ENCODE results near the gene CXCL12. TPM values are rescaled to one million over a fixed set of nuclear protein-coding genes. Genes with fewer than 3 reads are reported as not detected.

The CXCL12 gene
- total RNA-seq, 1 donor from 2014 or later = 23.7 TPM

GRCh38 chr10:44383749-44384600 is 922 bp downstream of the CXCL12 start:
- H3K4me3 Mint-ChIP-seq (ENCODE audit: unreplicated experiment) = peak overlapping the region; percentile 83
- H3K4me1 Mint-ChIP-seq (ENCODE audit: low read depth, unreplicated experiment) = peaks cover 3% of the 10 kb centered on the region
- H2AFZ ChIP-seq (ENCODE audit: low read depth, low read length) = peak overlapping the region; percentile 78
- peak overlapping the region; percentile 61 for H3K4me3 ChIP-seq (ENCODE audit: insufficient read depth, low read depth, low read length)
- H3K79me2 ChIP-seq (ENCODE audit: insufficient read depth, low read length) = peaks cover 36% of the 10 kb centered on the region
- H3K36me3 Mint-ChIP-seq (ENCODE audit: low read depth, unreplicated experiment) = no peaks in the 10 kb centered on the region
- H3K9me3 ChIP-seq (ENCODE audit: insufficient read depth, low read depth, low read length) = no peaks in the 10 kb centered on the region
- peaks cover 2% of the 10 kb centered on the region for H3K36me3 ChIP-seq (ENCODE audit: insufficient read depth, low read length)
- no peak overlapping the region for H3K27ac Mint-ChIP-seq (ENCODE audit: unreplicated experiment)
- peaks cover 4% of the 10 kb centered on the region for H3K27me3 ChIP-seq (ENCODE audit: insufficient read depth, low read length)
- DNase-seq (ENCODE audit: low read depth) = no peak
- H3K4me2 ChIP-seq (ENCODE audit: low read length) = peak overlapping the region; percentile 90
- no peak overlapping the region for H3K27ac ChIP-seq (ENCODE audit: low read depth, low read length)
- H3K9ac ChIP-seq (ENCODE audit: low read length) = peak overlapping the region; percentile 63
- peaks cover 22% of the 10 kb centered on the region for H3K4me1 ChIP-seq (ENCODE audit: insufficient read depth, low read length)
- TF ChIP-seq EZH2 (IDR thresholded peaks at IDR 0.05; ENCODE audit: insufficient read depth, low read length) = no peak
- TF ChIP-seq CTCF (IDR thresholded peaks at IDR 0.05; ENCODE audit: insufficient read depth, low read depth, low read length) = no peak
- H3K9me3 Mint-ChIP-seq (ENCODE audit: unreplicated experiment) = no peaks in the 10 kb centered on the region
- H4K20me1 ChIP-seq (ENCODE audit: insufficient read depth, low read length) = peaks cover 45% of the 10 kb centered on the region
- peaks cover 47% of the 10 kb centered on the region for H3K27me3 Mint-ChIP-seq (ENCODE audit: low read depth, unreplicated experiment)
- FAIRE-seq = no peak

- no peak overlapping the region for H3K27ac ChIP-seq (ENCODE audit: low read depth, low read length)
- Mint-ChIP-seq H3K36me3 (ENCODE audit: low read depth, unreplicated experiment) (peaks cover 5% of the 10 kb centered on the region), H3K9me3 (ENCODE audit: unreplicated experiment) (no peaks in the 10 kb centered on the region), H3K4me3 (ENCODE audit: unreplicated experiment) (peak overlapping the region; percentile 83), H3K4me1 (ENCODE audit: low read depth, unreplicated experiment) (peaks cover 3% of the 10 kb centered on the region), H3K27me3 (ENCODE audit: low read depth, unreplicated experiment) (peaks cover 53% of the 10 kb centered on the region), H3K27ac (ENCODE audit: unreplicated experiment) (no peak overlapping the region)
- peak overlapping the region; percentile 63 for H3K9ac ChIP-seq (ENCODE audit: low read length)
- H3K4me3 ChIP-seq (ENCODE audit: insufficient read depth, low read depth, low read length) = peak overlapping the region; percentile 61
- no peaks in the 10 kb centered on the region for H3K9me3 ChIP-seq (ENCODE audit: insufficient read depth, low read depth, low read length)
- no peak for FAIRE-seq
- peaks cover 4% of the 10 kb centered on the region for H3K27me3 ChIP-seq (ENCODE audit: insufficient read depth, low read length)
- no peak for DNase-seq (ENCODE audit: low read depth)
- H3K4me1 ChIP-seq (ENCODE audit: insufficient read depth, low read length) = peaks cover 22% of the 10 kb centered on the region
- H2AFZ ChIP-seq (ENCODE audit: low read depth, low read length) = peak overlapping the region; percentile 78
- TF ChIP-seq CTCF (IDR thresholded peaks at IDR 0.05; ENCODE audit: insufficient read depth, low read depth, low read length) = no peak
- no peak for TF ChIP-seq EZH2 (IDR thresholded peaks at IDR 0.05; ENCODE audit: insufficient read depth, low read length)
- H3K79me2 ChIP-seq (ENCODE audit: insufficient read depth, low read length) = peaks cover 36% of the 10 kb centered on the region
- peaks cover 2% of the 10 kb centered on the region for H3K36me3 ChIP-seq (ENCODE audit: insufficient read depth, low read length)
- H3K4me2 ChIP-seq (ENCODE audit: low read length) = peak overlapping the region; percentile 90
- H4K20me1 ChIP-seq (ENCODE audit: insufficient read depth, low read length) = peaks cover 53% of the 10 kb centered on the region
These were observed 1.7 kb downstream of the CXCL12 start for GRCh38 chr10:44382981-44383748.
